RWPE1 (cell line): Measurements from ENCODE around the gene AIMP2.
A peak's percentile ranks its signal among the peaks of the same experiment; 100 is the strongest.
"Not testable (repeated sequence)": the region's sequence is repeated elsewhere in the genome, so short reads cannot be mapped to it uniquely, and the experiment has no call there.

Source experiments
- CTCF ChIA-PET: fragments of 350-600 bp; sonication (Branson Sonifier 250); formaldehyde crosslinking; extraction: SDS; loops from one replicate; lab custom pipeline; 2021; lab: Yijun Ruan, JAX
- POLR2A ChIA-PET: fragments of 400-600 bp; formaldehyde crosslinking; extraction: SDS; loops from one replicate; lab custom pipeline; 2020; ENCODE audit warnings: antibody characterized with exemption; ENCODE audit not compliant: low non-redundant PET; lab: Yijun Ruan, JAX
- DNase-seq: peaks from one replicate; pipeline ENCODE4 v3.0.0; 2012; ENCODE audit warnings: low spot score
- H3K27ac ChIP-seq: fragments of 450-650 bp; 2 replicates; pipeline ENCODE4 v1.5.1; 2017
- CTCF ChIP-seq: fragments of 450-650 bp; conservative IDR thresholded peaks from 2 replicates; pipeline ENCODE4 v1.5.1; 2017; ENCODE audit warnings: low read depth, mild to moderate bottlenecking

The AIMP2 gene

DNA sequence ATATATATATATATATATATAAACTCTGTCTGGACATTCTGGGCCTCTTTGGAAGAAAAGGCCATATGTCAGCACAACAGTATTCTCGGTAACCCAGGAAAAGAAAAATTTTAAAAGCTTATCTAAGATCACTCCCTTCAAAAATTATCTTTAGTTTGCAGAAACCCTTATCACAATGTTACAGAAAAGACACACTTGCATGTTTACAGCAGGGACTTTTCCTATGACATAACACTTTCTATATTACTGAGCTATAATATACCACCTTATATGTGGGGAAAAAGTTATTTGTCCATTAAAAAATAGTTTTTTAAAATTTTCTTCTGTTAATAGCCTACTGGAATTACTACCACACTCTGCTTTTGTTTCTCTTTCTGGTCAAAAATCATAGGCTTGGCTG is 47.5 kb downstream of the AIMP2 start:
- H3K27ac ChIP-seq, result no peak overlapping the region
- ChIA-PET POLR2A (interaction anchor here (0.6 kb wide), 1 partner anchor 322 kb away, joined by 5 read pairs; no protein-coding TSS in a partner anchor), CTCF (interaction anchor here (0.7 kb wide), 2 partner anchors 59 to 190 kb away, joined by 4 read pairs; no protein-coding TSS in a partner anchor)
- no peak for TF ChIP-seq CTCF
- no peak for DNase-seq

DNA sequence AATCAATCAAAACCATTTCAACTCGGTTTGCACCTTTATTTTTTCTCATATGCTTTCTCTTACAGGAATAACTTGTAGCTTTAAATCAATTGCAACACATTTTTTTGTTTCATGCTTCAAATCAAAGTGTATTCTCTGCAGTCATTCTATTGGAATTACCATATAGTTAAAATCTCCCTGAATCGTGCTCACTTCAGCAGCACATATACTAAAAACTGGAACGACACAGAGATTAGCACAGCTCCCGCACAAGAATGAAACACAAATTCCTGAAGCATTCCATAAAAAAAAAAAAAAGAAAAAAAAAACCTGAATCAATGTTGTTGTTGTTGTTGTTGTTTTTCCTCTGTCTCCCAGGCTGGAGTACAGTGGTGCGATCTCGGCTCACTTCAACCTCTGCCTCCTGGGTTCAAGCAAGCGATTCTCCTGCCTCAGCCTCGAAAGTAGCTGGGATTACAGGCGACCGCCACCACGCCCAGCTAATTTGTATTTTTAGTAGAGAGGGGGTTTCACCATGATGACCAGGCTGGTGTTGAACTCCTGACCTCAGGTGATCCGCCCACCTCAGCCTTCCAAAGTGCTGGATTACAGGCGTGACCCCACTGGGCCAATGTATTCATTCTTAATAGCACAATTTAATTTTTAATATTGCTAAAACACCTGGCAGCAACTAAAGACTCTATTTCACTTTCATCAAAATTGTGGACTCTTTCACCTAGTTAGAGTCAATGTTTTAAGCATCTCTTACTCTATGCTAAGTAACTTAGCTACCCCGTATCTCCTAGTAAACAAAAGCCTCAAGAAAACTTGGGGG is 48.5 kb downstream of the AIMP2 start:
- ChIA-PET CTCF (interaction anchor here (0.7 to 1.5 kb wide), 3 partner anchors 30 to 189 kb away, joined by 4 read pairs; no protein-coding TSS in a partner anchor), POLR2A (no interaction called here)
- no peak for TF ChIP-seq CTCF
- no peak for DNase-seq
- peak overlapping the region; percentile 90 for H3K27ac ChIP-seq

- CTCF ChIA-PET, result interaction anchor here (0.6 to 0.7 kb wide), 2 partner anchors 63 to 338 kb away, joined by 3 read pairs; no protein-coding TSS in a partner anchor
- peak overlapping the region; percentile 90; the same call in 1 of the 2 replicates for H3K27ac ChIP-seq
- DNase-seq, POLR2A ChIA-PET: not testable (repeated sequence)
These were observed 50.9 kb downstream of the AIMP2 start for GRCh38 chr7:6059941-6060340.

- ChIA-PET POLR2A (no interaction called here), CTCF (interaction anchor here (0.5 to 0.6 kb wide), 2 partner anchors 256 to 800 kb away, joined by 3 to 6 read pairs; no protein-coding TSS in a partner anchor)
- H3K27ac ChIP-seq, result no peak overlapping the region
- TF ChIP-seq CTCF, result no peak
- no peak for DNase-seq
These were observed 62.3 kb downstream of the AIMP2 start for GRCh38 chr7:6071406-6071805.
